Tibial nerve (tissue), 4 donors: ENCODE results near the gene RASSF6. TPM values are rescaled to one million over a fixed set of nuclear protein-coding genes. Genes with fewer than 3 reads are reported as not detected.

Experiments used
- DNase-seq, 2 donors: peaks; one replicate each; pipeline ENCODE4 v3.0.0-alpha.2; 2019; ENCODE audit warnings: low spot score in 2 of 2
- H3K27ac ChIP-seq, 4 donors: fragments of 200-600 bp; sonication (generic) in 3 of 4; one replicate each; pipeline ENCODE4 v1.5.1; 2017 to 2019; ENCODE audit warnings: mild to moderate bottlenecking in 1 of 4
- H3K27me3 ChIP-seq, 2 donors: fragments of 200-600 bp; sonication (generic) in 1 of 2; one replicate each; pipeline versions ENCODE4 v1.5.1 to v1.6.0; 2017 to 2019
- H3K36me3 ChIP-seq, 3 donors: fragments of 200-600 bp; sonication (generic); one replicate each; pipeline ENCODE4 v1.5.1; 2018 to 2019
- H3K4me1 ChIP-seq, 4 donors: fragments of 200-600 bp; sonication (generic) in 3 of 4; one replicate each; pipeline ENCODE4 v1.5.1; 2017 to 2019
- H3K4me3 ChIP-seq, 4 donors: fragments of 200-600 bp; sonication (generic) in 3 of 4; one replicate each; pipeline ENCODE4 v1.5.1; 2017 to 2019; ENCODE audit warnings: mild to moderate bottlenecking in 1 of 4, moderate library complexity in 1 of 4
- H3K9me3 ChIP-seq, 4 donors: fragments of 200-600 bp; sonication (generic) in 3 of 4; one replicate each; pipeline ENCODE4 v1.5.1; 2017 to 2019
- EP300 ChIP-seq, 2 donors: sonication (generic); formaldehyde crosslinking; IDR thresholded peaks; one replicate each; pipeline ENCODE4 v1.6.1; 2017; ENCODE audit warnings: antibody characterized with exemption in 2 of 2, mild to moderate bottlenecking in 1 of 2
- POLR2A ChIP-seq, 2 donors: fragments of 450-650 bp; IDR thresholded peaks; one replicate each; pipeline ENCODE4 v1.6.1; 2017; ENCODE audit warnings: antibody characterized with exemption in 2 of 2, mild to moderate bottlenecking in 2 of 2, moderate library complexity in 2 of 2
- WGBS, 2 donors: methylation state at CpG; one replicate each; pipeline ENCODE4 v1.1.5; 2018; 5-methylcytosine and 5-hydroxymethylcytosine counted together
- total RNA-seq, 4 donors: library from RNA; depleted of rRNA; stranded (reverse); fragments of >200 nt; gene quantifications; one replicate each; pipeline ENCODE4 v1.1.0, GENCODE V29; 2016
- TF ChIP-seq, protein P1 (sequence below), 5 experiments: fragments of 200-600 bp in 3 of 5; fragments of 450-650 bp in 2 of 5; sonication (generic) in 3 of 5; IDR thresholded peaks; one replicate each; pipeline ENCODE4 v1.5.1; 2016 to 2019; ENCODE audit warnings: antibody characterized with exemption in 5 of 5, mild to moderate bottlenecking in 3 of 5, moderate library complexity in 2 of 5

RASSF6 gene
- total RNA-seq, 4 donors from 2014 or later: not detected

DNA sequence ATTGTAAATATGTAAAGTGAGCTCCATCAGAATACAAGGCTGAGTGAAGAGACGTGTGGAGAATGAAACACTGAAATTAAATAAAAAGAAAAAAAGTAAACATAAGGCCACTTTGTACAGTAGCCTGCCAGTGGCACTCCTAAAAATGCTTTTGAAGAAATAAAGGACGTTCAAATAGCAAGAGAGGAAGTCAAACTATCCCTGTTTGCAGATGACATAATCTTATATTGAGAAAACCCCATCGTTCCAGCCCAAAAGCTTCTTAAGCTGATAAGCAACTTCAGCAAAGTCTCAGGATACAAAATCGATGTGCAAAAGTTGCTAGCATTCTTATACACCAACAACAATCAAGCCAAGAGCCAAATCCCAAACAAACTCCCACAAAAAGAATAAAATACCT lies 24.2 kb downstream of the RASSF6 start:
- no peaks in the 10 kb centered on the region for H3K9me3 ChIP-seq
- no peak for DNase-seq
- peaks cover 0 to 5% (median 0%) of the 10 kb centered on the region in 4 donors for H3K4me1 ChIP-seq
- H3K27ac ChIP-seq: no peak overlapping the region
- H3K4me3 ChIP-seq: no peak overlapping the region
- no peaks in the 10 kb centered on the region for H3K27me3 ChIP-seq
- WGBS, 2 donors: 43 to 45% methylated on average over 4 of the region's 4 CpGs
- no peaks in the 10 kb centered on the region for H3K36me3 ChIP-seq
- TF ChIP-seq POLR2A (IDR thresholded peaks at IDR 0.05): no peak

DNA sequence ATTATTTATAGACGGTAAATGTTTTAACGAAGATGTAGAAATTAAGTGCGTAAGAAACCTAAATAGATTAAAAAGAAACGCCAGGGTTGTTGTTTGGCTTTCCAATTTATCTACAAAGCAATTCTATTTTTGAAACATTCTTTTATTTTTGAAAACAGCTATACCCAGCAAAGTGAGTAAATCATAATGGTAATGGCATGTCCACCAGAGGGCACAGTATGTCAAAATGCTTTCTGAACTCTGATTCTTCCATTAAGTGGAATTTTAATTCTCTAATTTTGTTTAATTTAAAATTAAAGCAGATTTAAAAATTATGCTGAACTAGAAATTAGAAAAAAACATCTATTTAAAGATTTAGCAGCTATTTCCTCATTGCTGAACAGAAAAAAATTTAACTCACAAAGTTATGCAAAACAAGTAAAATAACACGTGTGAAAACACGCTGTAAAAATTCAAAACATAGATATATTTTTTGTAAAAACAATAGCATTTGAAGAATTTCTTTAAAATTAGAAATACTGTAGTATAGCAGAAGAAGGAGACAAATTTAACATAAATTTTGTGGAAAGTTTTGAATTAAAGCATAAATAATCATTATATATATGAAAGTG lies 26.5 kb downstream of the RASSF6 start:
- Histone ChIP-seq H3K4me1 (no peaks in the 10 kb centered on the region), H3K9me3 (no peaks in the 10 kb centered on the region), H3K4me3 (no peak overlapping the region), H3K27me3 (no peaks in the 10 kb centered on the region), H3K27ac (no peak overlapping the region), H3K36me3 (no peaks in the 10 kb centered on the region)
- DNase-seq: peak in 1 of 2 donors; percentile 21
- 77 to 79% methylated on average over 6 of the region's 6 CpGs for WGBS, 2 donors
- TF ChIP-seq POLR2A (IDR thresholded peaks at IDR 0.05) (no peak), EP300 (IDR thresholded peaks at IDR 0.05) (no peak)
- TF ChIP-seq, protein P1, sequence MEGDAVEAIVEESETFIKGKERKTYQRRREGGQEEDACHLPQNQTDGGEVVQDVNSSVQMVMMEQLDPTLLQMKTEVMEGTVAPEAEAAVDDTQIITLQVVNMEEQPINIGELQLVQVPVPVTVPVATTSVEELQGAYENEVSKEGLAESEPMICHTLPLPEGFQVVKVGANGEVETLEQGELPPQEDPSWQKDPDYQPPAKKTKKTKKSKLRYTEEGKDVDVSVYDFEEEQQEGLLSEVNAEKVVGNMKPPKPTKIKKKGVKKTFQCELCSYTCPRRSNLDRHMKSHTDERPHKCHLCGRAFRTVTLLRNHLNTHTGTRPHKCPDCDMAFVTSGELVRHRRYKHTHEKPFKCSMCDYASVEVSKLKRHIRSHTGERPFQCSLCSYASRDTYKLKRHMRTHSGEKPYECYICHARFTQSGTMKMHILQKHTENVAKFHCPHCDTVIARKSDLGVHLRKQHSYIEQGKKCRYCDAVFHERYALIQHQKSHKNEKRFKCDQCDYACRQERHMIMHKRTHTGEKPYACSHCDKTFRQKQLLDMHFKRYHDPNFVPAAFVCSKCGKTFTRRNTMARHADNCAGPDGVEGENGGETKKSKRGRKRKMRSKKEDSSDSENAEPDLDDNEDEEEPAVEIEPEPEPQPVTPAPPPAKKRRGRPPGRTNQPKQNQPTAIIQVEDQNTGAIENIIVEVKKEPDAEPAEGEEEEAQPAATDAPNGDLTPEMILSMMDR (IDR thresholded peaks at IDR 0.05): peak; percentile 9 to 43 (median 37)

DNA sequence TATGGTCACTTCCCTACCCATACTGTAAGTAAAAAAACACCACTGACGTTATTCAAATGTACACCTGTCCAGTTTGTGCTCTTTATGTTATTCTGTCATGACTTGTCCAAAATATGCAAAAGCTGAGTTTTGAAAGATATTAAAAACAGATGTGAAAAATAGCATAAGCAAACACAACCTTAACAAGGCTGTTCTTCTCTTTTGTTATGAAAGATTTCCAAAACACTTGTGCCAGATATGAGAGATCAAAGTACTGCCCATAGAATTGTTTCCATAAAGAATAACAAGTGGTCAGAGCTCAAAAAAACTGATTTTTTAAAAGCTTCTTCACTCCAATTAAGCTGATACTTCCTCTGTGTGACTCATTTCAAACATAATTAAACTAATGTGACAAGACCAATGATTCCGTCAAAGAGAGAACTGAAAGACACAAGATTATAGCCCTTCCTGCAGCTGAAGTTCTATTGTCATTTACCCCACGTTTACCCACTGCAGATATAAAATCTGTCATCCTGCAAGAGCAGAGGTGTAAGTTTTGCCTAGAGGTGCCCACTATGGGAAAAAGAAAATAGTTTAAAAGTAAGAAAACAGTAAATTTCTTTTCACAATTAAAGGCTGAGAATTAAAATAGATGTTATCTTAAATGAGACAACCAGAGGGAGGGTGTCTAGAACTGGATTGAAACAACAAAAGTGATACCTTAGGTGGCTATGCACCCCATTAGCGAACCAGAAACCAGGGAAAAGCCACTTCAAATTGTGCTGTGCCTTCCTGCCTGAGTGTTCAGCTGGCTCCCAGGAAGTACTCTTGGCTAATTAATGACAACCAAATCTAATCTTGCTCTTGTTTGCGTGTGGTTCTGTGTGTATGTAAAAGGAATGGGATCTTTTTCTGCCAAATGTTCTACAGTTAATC lies 30.1 kb downstream of the RASSF6 start:
- WGBS, 2 donors: 53 to 58% methylated on average over 5 of the region's 5 CpGs
- H3K36me3 ChIP-seq: no peaks in the 10 kb centered on the region
- no peak for DNase-seq

DNA sequence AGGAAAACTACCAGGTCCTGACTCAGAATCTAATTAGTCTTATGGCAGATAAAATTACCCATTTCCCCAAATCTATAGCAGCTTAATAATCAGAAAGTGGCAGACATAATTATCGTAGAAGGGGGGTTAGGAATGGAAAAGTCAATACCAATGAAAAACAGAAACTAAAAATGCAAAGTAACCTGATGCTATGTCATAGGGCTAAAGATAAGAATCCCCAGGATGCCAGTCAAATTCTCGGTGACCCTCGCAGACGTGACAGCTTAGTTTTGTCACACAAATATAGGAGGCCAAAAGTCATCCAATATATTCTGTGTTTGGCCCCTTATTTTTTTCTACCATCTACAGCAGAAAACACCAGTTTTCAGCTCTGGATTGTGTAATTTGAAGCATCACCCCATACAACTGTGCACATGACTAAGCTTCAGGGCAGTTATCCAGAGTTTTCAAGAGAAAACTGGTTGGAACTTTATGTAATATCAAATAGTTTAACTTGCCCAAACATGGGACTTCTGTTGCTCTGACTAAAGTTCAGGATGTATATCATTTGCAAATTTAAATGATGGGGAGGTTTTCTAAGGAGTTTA lies 30.9 kb downstream of the RASSF6 start:
- DNase-seq: no peak
- no peak overlapping the region for H3K4me3 ChIP-seq
- no peak for TF ChIP-seq EP300 (IDR thresholded peaks at IDR 0.05)
- TF ChIP-seq POLR2A (IDR thresholded peaks at IDR 0.05): no peak
- TF ChIP-seq, protein P1 (IDR thresholded peaks at IDR 0.05): no peak
- 82 to 85% methylated on average over 4 of the region's 4 CpGs for whole genome bisulfite sequencing, 2 donors
- no peak overlapping the region for H3K27ac ChIP-seq
- H3K4me1 ChIP-seq: no peaks in the 10 kb centered on the region
- no peaks in the 10 kb centered on the region for H3K27me3 ChIP-seq
- H3K36me3 ChIP-seq: no peaks in the 10 kb centered on the region
- H3K9me3 ChIP-seq: no peaks in the 10 kb centered on the region

More for the DNA sequence above, 30.1 kb downstream of the RASSF6 start:
- TF ChIP-seq, protein P1 (IDR thresholded peaks at IDR 0.05): no peak
- TF ChIP-seq EP300 (IDR thresholded peaks at IDR 0.05) (no peak), POLR2A (IDR thresholded peaks at IDR 0.05) (no peak)
- Histone ChIP-seq H3K4me3 (no peak overlapping the region), H3K9me3 (no peaks in the 10 kb centered on the region), H3K27ac (no peak overlapping the region), H3K4me1 (no peaks in the 10 kb centered on the region), H3K27me3 (no peaks in the 10 kb centered on the region)

DNA sequence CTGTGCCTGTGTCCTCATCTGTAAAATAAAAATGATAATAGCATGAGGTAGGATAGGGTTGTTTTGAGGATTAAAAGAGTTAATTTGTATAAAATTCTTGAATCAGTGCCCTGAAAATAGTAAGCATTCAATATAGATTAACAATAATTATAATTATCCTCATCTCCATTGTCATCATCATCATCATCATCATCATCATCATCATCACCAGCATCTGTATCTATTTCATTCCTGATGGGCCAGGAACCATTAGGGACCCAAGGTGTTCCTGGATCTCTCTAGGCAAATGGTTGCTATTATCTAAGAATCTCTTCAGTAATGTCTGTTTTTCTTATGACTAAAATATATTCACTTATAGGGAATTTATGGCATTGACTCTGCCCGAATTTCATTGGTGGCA lies 31.6 kb downstream of the RASSF6 start:
- TF ChIP-seq EP300 (IDR thresholded peaks at IDR 0.05) (no peak), POLR2A (IDR thresholded peaks at IDR 0.05) (no peak)
- TF ChIP-seq, protein P1 (IDR thresholded peaks at IDR 0.05): no peak
- no peak for DNase-seq
- Histone ChIP-seq H3K9me3 (no peaks in the 10 kb centered on the region), H3K27ac (no peak overlapping the region), H3K36me3 (no peaks in the 10 kb centered on the region), H3K4me1 (no peaks in the 10 kb centered on the region), H3K4me3 (no peak overlapping the region), H3K27me3 (no peaks in the 10 kb centered on the region)
- 86% methylated on average over 1 of the region's 1 CpG for WGBS, 2 donors
